ACC112 (cell line): ENCODE data around the gene SNTG2.
"Not testable (repeated sequence)": the region's sequence is repeated elsewhere in the genome, so short reads cannot be mapped to it uniquely, and the experiment has no call there.

Source experiments
- H2AFZ ChIP-seq: fragments of 200-600 bp; sonication (generic); one replicate; pipeline ENCODE4 v1.6.0; 2017; ENCODE audit warnings: antibody characterized with exemption, low read length; ENCODE audit not compliant: unreplicated experiment
- H3K27ac ChIP-seq: fragments of 200-600 bp; sonication (generic); 2 replicates; pipeline ENCODE4 v1.5.1; 2014; ENCODE audit warnings: low read depth, mild to moderate bottlenecking, antibody characterized with exemption, low read length, moderate library complexity
- H3K27me3 ChIP-seq: fragments of 200-600 bp; sonication (generic); 2 replicates; pipeline ENCODE4 v1.6.1; 2014; ENCODE audit warnings: mild to moderate bottlenecking, antibody characterized with exemption, low read length, moderate library complexity, mixed read lengths; ENCODE audit not compliant: insufficient read depth
- H3K36me3 ChIP-seq: fragments of 200-600 bp; sonication (generic); 2 replicates; pipeline ENCODE4 v1.6.1; 2016; ENCODE audit warnings: mild to moderate bottlenecking, antibody characterized with exemption, low read length, moderate library complexity, mixed read lengths; ENCODE audit not compliant: insufficient read depth
- H3K4me1 ChIP-seq: fragments of 200-600 bp; sonication (generic); one replicate; pipeline ENCODE4 v1.6.1; 2016; ENCODE audit warnings: low read length, mixed read lengths; ENCODE audit not compliant: insufficient read depth, unreplicated experiment, control insufficient read depth
- H3K4me3 ChIP-seq: fragments of 200-600 bp; sonication (generic); 2 replicates; pipeline ENCODE4 v1.5.1; 2014; ENCODE audit warnings: mild to moderate bottlenecking, low read depth, low read length
- H3K79me2 ChIP-seq: fragments of 200-600 bp; sonication (generic); one replicate; pipeline ENCODE4 v1.6.0; 2016; ENCODE audit warnings: low read length; ENCODE audit not compliant: control insufficient read depth, unreplicated experiment, insufficient read depth

SNTG2 gene

DNA sequence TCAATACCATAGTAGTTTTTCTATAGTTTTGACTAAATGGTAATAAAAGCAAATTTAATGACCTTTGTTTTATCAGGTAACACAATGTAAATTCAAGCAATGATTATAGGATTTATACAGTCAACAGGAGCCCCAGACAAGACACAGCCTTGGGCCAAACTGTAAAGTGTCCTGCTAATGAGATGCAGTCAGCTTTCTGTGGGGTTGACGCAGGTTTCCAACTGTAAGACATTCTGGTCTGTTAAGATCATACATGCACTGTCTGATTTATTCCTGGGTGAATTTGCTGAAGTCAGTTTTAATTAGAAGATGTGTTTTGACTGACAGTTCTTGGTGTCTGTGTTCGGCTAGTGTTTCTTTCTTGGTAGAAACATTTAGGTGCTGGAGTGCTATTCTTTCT lies 180.3 kb downstream of the SNTG2 start:
- Histone ChIP-seq H3K79me2 (no peaks in the 10 kb centered on the region), H3K36me3 (no peaks in the 10 kb centered on the region), H2AFZ (no peak overlapping the region), H3K27ac (no peak overlapping the region), H3K4me1 (no peaks in the 10 kb centered on the region), H3K27me3 (no peaks in the 10 kb centered on the region), H3K4me3 (no peak overlapping the region)

GRCh38 chr2:1132328-1132969 lies 181.8 kb downstream of the SNTG2 start:
- Histone ChIP-seq H3K27ac (no peak overlapping the region), H2AFZ (no peak overlapping the region), H3K27me3 (no peaks in the 10 kb centered on the region), H3K4me1 (no peaks in the 10 kb centered on the region), H3K79me2 (no peaks in the 10 kb centered on the region), H3K4me3 (no peak overlapping the region), H3K36me3 (no peaks in the 10 kb centered on the region)

DNA sequence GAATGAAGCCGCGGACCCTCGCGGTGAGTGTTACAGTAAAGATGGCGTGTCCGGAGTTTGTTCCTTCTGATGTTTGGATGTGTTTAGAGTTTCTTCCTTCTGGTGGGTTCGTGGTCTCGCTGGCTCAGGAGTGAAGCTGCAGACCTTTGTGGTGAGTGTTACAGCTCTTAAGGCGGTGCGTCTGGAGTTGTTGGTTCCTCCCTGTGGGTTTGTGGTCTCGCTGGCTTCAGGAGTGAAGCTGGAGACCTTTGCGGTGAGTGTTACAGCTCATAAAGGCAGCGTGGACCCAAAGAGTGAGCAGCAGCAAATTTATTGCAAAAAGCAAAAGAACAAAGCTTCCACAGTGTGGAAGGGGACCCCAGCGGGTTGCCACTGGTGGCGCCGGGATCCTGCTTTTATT lies 183.2 kb downstream of the SNTG2 start:
- not testable (repeated sequence) for H3K27me3 ChIP-seq, H3K4me3 ChIP-seq, H2AFZ ChIP-seq, H3K79me2 ChIP-seq, H3K36me3 ChIP-seq, H3K4me1 ChIP-seq, H3K27ac ChIP-seq

GRCh38 chr2:1134629-1135028 lies 184.0 kb downstream of the SNTG2 start:
- H3K4me1 ChIP-seq = no peaks in the 10 kb centered on the region
- no peaks in the 10 kb centered on the region for H3K27me3 ChIP-seq
- H2AFZ ChIP-seq = no peak overlapping the region
- no peaks in the 10 kb centered on the region for H3K79me2 ChIP-seq
- H3K4me3 ChIP-seq = no peak overlapping the region
- H3K27ac ChIP-seq = no peak overlapping the region
- no peaks in the 10 kb centered on the region for H3K36me3 ChIP-seq

- H3K79me2 ChIP-seq = no peaks in the 10 kb centered on the region
- H3K4me1 ChIP-seq = no peaks in the 10 kb centered on the region
- no peak overlapping the region for H2AFZ ChIP-seq
- no peak overlapping the region for H3K4me3 ChIP-seq
- no peak overlapping the region for H3K27ac ChIP-seq
- no peaks in the 10 kb centered on the region for H3K36me3 ChIP-seq
- no peaks in the 10 kb centered on the region for H3K27me3 ChIP-seq
These were observed 185.4 kb downstream of the SNTG2 start for GRCh38 chr2:1136067-1136466.

- Histone ChIP-seq H3K36me3 (no peaks in the 10 kb centered on the region), H3K27ac (no peak overlapping the region), H3K79me2 (no peaks in the 10 kb centered on the region), H3K4me3 (no peak overlapping the region), H3K27me3 (no peaks in the 10 kb centered on the region), H2AFZ (no peak overlapping the region), H3K4me1 (no peaks in the 10 kb centered on the region)
These were observed 186.2 kb downstream of the SNTG2 start for GRCh38 chr2:1136846-1137245.

DNA sequence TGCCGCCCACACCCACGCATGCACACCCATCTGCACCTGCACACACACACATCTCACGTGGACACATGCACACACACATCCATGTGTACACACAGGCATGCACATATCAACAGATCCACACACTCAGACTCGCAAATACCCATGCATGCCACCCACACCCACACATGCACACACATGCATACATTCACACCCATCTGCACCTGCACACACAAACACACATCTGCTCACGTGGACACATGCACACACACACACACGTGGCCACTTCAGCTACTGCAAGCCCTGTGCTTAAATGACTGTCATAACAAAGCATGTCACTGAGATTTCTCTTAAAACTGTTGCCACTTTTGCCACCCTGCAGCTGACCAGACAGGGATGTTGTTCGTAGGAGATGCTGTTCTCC lies 186.6 kb downstream of the SNTG2 start:
- Histone ChIP-seq H3K36me3 (no peaks in the 10 kb centered on the region), H3K4me1 (no peaks in the 10 kb centered on the region), H3K4me3 (no peak overlapping the region), H3K27me3 (no peaks in the 10 kb centered on the region), H3K79me2 (no peaks in the 10 kb centered on the region), H2AFZ (no peak overlapping the region), H3K27ac (no peak overlapping the region)

- H2AFZ ChIP-seq = no peak overlapping the region
- no peak overlapping the region for H3K4me3 ChIP-seq
- H3K4me1 ChIP-seq = no peaks in the 10 kb centered on the region
- H3K27ac ChIP-seq = no peak overlapping the region
- no peaks in the 10 kb centered on the region for H3K79me2 ChIP-seq
- H3K36me3 ChIP-seq = no peaks in the 10 kb centered on the region
- H3K27me3 ChIP-seq = no peaks in the 10 kb centered on the region
These were observed 187.3 kb downstream of the SNTG2 start for GRCh38 chr2:1137913-1138391.

GRCh38 chr2:1140389-1141003 lies 189.8 kb downstream of the SNTG2 start:
- no peak overlapping the region for H2AFZ ChIP-seq
- H3K27me3 ChIP-seq = no peaks in the 10 kb centered on the region
- H3K27ac ChIP-seq = no peak overlapping the region
- no peaks in the 10 kb centered on the region for H3K36me3 ChIP-seq
- H3K79me2 ChIP-seq = no peaks in the 10 kb centered on the region
- no peaks in the 10 kb centered on the region for H3K4me1 ChIP-seq
- no peak overlapping the region for H3K4me3 ChIP-seq

DNA sequence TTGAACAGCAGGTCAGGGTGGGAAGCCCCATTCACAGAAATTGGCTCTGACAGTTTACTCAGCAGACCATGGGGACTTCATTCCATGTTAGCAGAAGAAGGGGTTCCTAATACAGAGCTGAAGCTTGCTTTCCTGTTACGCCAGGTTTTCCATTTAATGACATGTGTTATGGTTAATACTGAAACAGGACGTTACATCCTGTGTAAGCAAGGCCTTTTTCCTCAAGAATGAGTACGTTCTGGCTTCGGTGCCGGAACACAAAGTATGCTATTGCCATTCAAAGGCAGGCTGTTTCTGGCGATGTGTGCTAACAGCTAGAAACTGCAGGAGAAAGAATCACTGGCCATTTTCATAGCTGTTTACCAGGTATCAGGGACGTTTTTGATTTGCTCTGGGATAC lies 190.4 kb downstream of the SNTG2 start:
- no peaks in the 10 kb centered on the region for H3K4me1 ChIP-seq
- no peaks in the 10 kb centered on the region for H3K27me3 ChIP-seq
- no peak overlapping the region for H3K27ac ChIP-seq
- no peak overlapping the region for H3K4me3 ChIP-seq
- H2AFZ ChIP-seq = no peak overlapping the region
- no peaks in the 10 kb centered on the region for H3K79me2 ChIP-seq
- no peaks in the 10 kb centered on the region for H3K36me3 ChIP-seq

DNA sequence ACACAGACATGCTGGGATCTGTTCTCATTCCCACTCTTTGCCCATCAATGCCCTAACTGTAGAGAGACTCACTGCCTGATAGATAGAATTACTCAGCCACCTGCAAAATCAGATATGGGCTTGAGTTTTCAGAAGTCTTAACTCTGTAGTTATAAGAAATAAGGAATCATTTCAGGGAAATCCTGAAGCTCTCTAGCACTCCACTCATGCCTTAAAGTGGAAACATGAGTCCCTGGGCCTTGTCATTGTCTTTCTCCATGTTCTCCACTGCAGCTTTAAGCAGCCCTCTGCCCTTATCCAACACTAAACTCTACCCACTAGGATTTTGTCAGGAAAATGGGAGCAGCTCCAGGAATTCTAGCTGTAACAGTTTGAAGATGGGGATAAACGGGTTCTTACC lies 192.5 kb downstream of the SNTG2 start:
- no peak overlapping the region for H2AFZ ChIP-seq
- H3K27me3 ChIP-seq = no peaks in the 10 kb centered on the region
- H3K27ac ChIP-seq = no peak overlapping the region
- no peaks in the 10 kb centered on the region for H3K79me2 ChIP-seq
- H3K4me1 ChIP-seq = no peaks in the 10 kb centered on the region
- no peak overlapping the region for H3K4me3 ChIP-seq
- no peaks in the 10 kb centered on the region for H3K36me3 ChIP-seq
